SKM-1 treated with dmso at 0.1 percent for 144 hours (cell line): ENCODE results near the gene MYO7A.
A peak's percentile ranks its signal among the peaks of the same experiment; 100 is the strongest.

ENCODE experiments used
- DNase-seq: peaks from one replicate; lab custom pipeline; 2025; ENCODE audit not compliant: unreplicated experiment; lab: John Stamatoyannopoulos, UW

MYO7A gene

GRCh38 chr11:77198440-77198849 lies 70.4 kb downstream of the MYO7A start:
- DNase-seq = peak; percentile 37

- peak; percentile 10 for DNase-seq
Observed at GRCh38 chr11:77199137-77199745, 71.2 kb downstream of the MYO7A start.

- DNase-seq = no peak
Observed at GRCh38 chr11:77200351-77201268, 72.6 kb downstream of the MYO7A start.

- no peak for DNase-seq
Observed at GRCh38 chr11:77201370-77201769, 73.3 kb downstream of the MYO7A start.

- no peak for DNase-seq
Observed at GRCh38 chr11:77201991-77202841, 74.2 kb downstream of the MYO7A start.

- DNase-seq = peak; percentile 17
Observed at GRCh38 chr11:77202941-77203900, 75.2 kb downstream of the MYO7A start.

GRCh38 chr11:77203901-77204753 lies 76.1 kb downstream of the MYO7A start:
- DNase-seq = no peak

GRCh38 chr11:77204754-77205466 lies 76.9 kb downstream of the MYO7A start:
- no peak for DNase-seq

GRCh38 chr11:77205467-77206263 lies 77.6 kb downstream of the MYO7A start:
- no peak for DNase-seq

GRCh38 chr11:77206264-77207018 lies 78.4 kb downstream of the MYO7A start:
- no peak for DNase-seq

GRCh38 chr11:77207019-77207485 lies 79.0 kb downstream of the MYO7A start:
- DNase-seq = no peak

GRCh38 chr11:77207618-77208313 lies 79.7 kb downstream of the MYO7A start:
- no peak for DNase-seq

- DNase-seq = no peak
Observed at GRCh38 chr11:77208535-77208934, 80.5 kb downstream of the MYO7A start.

- DNase-seq = no peak
Observed at GRCh38 chr11:77209663-77210062, 81.6 kb downstream of the MYO7A start.

- no peak for DNase-seq
Observed at GRCh38 chr11:77211040-77211451, 83.0 kb downstream of the MYO7A start.

- DNase-seq = no peak
Observed at GRCh38 chr11:77211594-77212251, 83.7 kb downstream of the MYO7A start.
